Fibroblast of lung (primary cell): Measurements from ENCODE around the gene MEI1. TPM values are rescaled to one million over a fixed set of nuclear protein-coding genes. Genes with fewer than 3 reads are reported as not detected.

Experiments
- DNase-seq, 2 donors: peaks; one replicate each; pipeline versions ENCODE4 v3.0.0 to v3.0.0-alpha.2; 2010; ENCODE audit warnings: low read depth in 2 of 2
- H2AFZ ChIP-seq: 2 replicates; pipeline ENCODE4 v1.5.1; 2012; ENCODE audit warnings: low read length, control low read depth, inconsistent platforms
- H3K27ac ChIP-seq: 2 replicates; pipeline ENCODE4 v1.5.1; 2011; ENCODE audit warnings: low read length, control low read depth; ENCODE audit not compliant: insufficient read depth
- H3K27me3 ChIP-seq: 2 replicates; pipeline ENCODE4 v1.5.1; 2011; ENCODE audit warnings: mild to moderate bottlenecking, low read length; ENCODE audit not compliant: control insufficient read depth, insufficient read depth
- H3K36me3 ChIP-seq: 2 replicates; pipeline ENCODE4 v1.5.1; 2011; ENCODE audit warnings: low read length; ENCODE audit not compliant: control insufficient read depth, insufficient read depth
- H3K4me1 ChIP-seq: 2 replicates; pipeline ENCODE4 v1.5.1; 2011; ENCODE audit warnings: low read length; ENCODE audit not compliant: control insufficient read depth, insufficient read depth; ENCODE audit errors: extremely low read depth
- H3K4me2 ChIP-seq: 2 replicates; pipeline ENCODE4 v1.5.1; 2011; ENCODE audit warnings: low read length, control low read depth; ENCODE audit not compliant: insufficient read depth; ENCODE audit errors: extremely low read depth
- H3K4me3 ChIP-seq, 4 experiments: fragments of 200-600 bp in 1 of 4; sonication (generic) in 1 of 4; replicated peaks in 1 of 4; 2 replicates each; pipeline ENCODE4 v1.5.1; 2011 to 2016; ENCODE audit warnings: low read length in 4 of 4, low read depth in 3 of 4, mild to moderate bottlenecking in 3 of 4, control low read depth in 2 of 4, inconsistent platforms in 1 of 4, mixed read lengths in 1 of 4; ENCODE audit not compliant: insufficient read depth in 1 of 4; ENCODE audit errors: control extremely low read depth in 1 of 4
- H3K79me2 ChIP-seq: 2 replicates; pipeline ENCODE4 v1.5.1; 2012; ENCODE audit warnings: mild to moderate bottlenecking, low read length, inconsistent platforms; ENCODE audit not compliant: control insufficient read depth, insufficient read depth
- H3K9ac ChIP-seq: 2 replicates; pipeline ENCODE4 v1.5.1; 2011; ENCODE audit warnings: mild to moderate bottlenecking, low read length, control low read depth; ENCODE audit not compliant: insufficient read depth
- H3K9me3 ChIP-seq: 2 replicates; pipeline ENCODE4 v1.5.1; 2012; ENCODE audit warnings: low read depth, low read length; ENCODE audit not compliant: control insufficient read depth, insufficient read depth
- H4K20me1 ChIP-seq: 2 replicates; pipeline ENCODE4 v1.5.1; 2011; ENCODE audit warnings: low read length; ENCODE audit not compliant: control insufficient read depth, insufficient read depth; ENCODE audit errors: extremely low read depth
- CTCF ChIP-seq, 2 donors: IDR thresholded peaks in 1 of 2; conservative IDR thresholded peaks in 1 of 2; 1 replicate in 1 of 2; 2 replicates in 1 of 2; pipeline ENCODE4 v1.5.1; 2011 to 2012; ENCODE audit warnings: low read length in 2 of 2, control low read depth in 1 of 2, inconsistent platforms in 1 of 2, low read depth in 1 of 2, mild to moderate bottlenecking in 1 of 2
- EZH2 ChIP-seq: IDR thresholded peaks from 2 replicates; pipeline ENCODE4 v1.5.1; 2012; ENCODE audit warnings: low read length, control low read depth, mild to moderate bottlenecking; ENCODE audit errors: missing control alignments
- polyA plus RNA-seq, 2 donors: library from polyadenylated mRNA; depleted of rRNA in 1 of 2; stranded (reverse) in 1 of 2; unstranded in 1 of 2; fragments of >200 nt; gene quantifications; 2 replicates each; pipeline ENCODE4 v1.2.1, GENCODE V29; 2011 to 2012; ENCODE audit warnings: missing spikeins in 1 of 2
- total RNA-seq: library from RNA; depleted of rRNA; stranded (reverse); fragments of >200 nt; gene quantifications from 2 replicates; pipeline ENCODE4 v1.2.1, GENCODE V29; 2014

MEI1 gene
- total and polyA plus RNA-seq, 2 donors (not counting 1 experiment from before 2014, with no cell fraction given) = 0.33 to 4.3 TPM

GRCh38 chr22:41826021-41826420, 126.7 kb downstream of the MEI1 start:
- H3K4me3 ChIP-seq = no peak overlapping the region
- H3K79me2 ChIP-seq = no peaks in the 10 kb centered on the region
- no peak for DNase-seq
- no peak overlapping the region for H3K27ac ChIP-seq
- TF ChIP-seq EZH2 (no peak), CTCF (conservative IDR thresholded peaks at IDR 0.05 in 1 of 2, IDR thresholded peaks at IDR 0.05 in 1 of 2; ENCODE audit: low read depth in 1 of 2, low read length in 2 of 2) (no peak)
- H2AFZ ChIP-seq = no peak overlapping the region
- H3K27me3 ChIP-seq = no peaks in the 10 kb centered on the region
- H3K4me1 ChIP-seq = peaks cover 4% of the 10 kb centered on the region
- no peaks in the 10 kb centered on the region for H4K20me1 ChIP-seq
- no peak overlapping the region for H3K9ac ChIP-seq
- no peak overlapping the region for H3K4me2 ChIP-seq
- no peaks in the 10 kb centered on the region for H3K36me3 ChIP-seq
- no peaks in the 10 kb centered on the region for H3K9me3 ChIP-seq

GRCh38 chr22:41826430-41827383, 127.4 kb downstream of the MEI1 start:
- H3K27me3 ChIP-seq = no peaks in the 10 kb centered on the region
- no peak overlapping the region for H3K9ac ChIP-seq
- no peak overlapping the region for H2AFZ ChIP-seq
- H3K36me3 ChIP-seq = no peaks in the 10 kb centered on the region
- no peaks in the 10 kb centered on the region for H3K79me2 ChIP-seq
- peak in 1 of 2 donors; percentile 37 for DNase-seq
- no peaks in the 10 kb centered on the region for H3K9me3 ChIP-seq
- H3K4me1 ChIP-seq = peaks cover 4% of the 10 kb centered on the region
- no peak overlapping the region for H3K27ac ChIP-seq
- no peak overlapping the region for H3K4me3 ChIP-seq
- no peaks in the 10 kb centered on the region for H4K20me1 ChIP-seq
- H3K4me2 ChIP-seq = no peak overlapping the region
- no peak for TF ChIP-seq EZH2
- no peak for TF ChIP-seq CTCF (conservative IDR thresholded peaks at IDR 0.05 in 1 of 2, IDR thresholded peaks at IDR 0.05 in 1 of 2; ENCODE audit: low read depth in 1 of 2, low read length in 2 of 2)

DNA sequence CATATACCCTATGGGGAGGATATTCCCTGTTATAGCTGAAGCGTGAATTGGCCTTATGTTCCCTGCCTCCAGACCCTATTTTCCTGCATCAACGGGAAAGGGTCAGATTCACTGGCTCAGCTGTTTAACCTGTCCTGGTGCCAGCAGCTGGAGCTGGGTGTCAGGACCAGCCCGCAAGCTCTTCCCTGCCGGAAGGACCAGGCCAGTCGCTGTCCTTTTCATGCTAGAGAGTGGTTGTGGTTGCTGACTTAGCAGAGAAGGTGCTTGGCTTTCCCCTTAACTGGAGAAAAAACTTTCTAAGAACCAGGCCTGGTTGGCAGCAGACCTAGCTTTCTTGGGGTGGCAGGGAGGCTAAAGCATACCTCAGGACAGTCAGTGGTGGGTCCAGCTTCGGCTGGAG, 128.4 kb downstream of the MEI1 start:
- peaks cover 6% of the 10 kb centered on the region for H3K4me1 ChIP-seq
- TF ChIP-seq EZH2 (no peak), CTCF (conservative IDR thresholded peaks at IDR 0.05 in 1 of 2, IDR thresholded peaks at IDR 0.05 in 1 of 2; ENCODE audit: low read depth in 1 of 2, low read length in 2 of 2) (no peak)
- no peaks in the 10 kb centered on the region for H3K27me3 ChIP-seq
- no peak overlapping the region for H2AFZ ChIP-seq
- H3K9me3 ChIP-seq = no peaks in the 10 kb centered on the region
- H4K20me1 ChIP-seq = no peaks in the 10 kb centered on the region
- H3K27ac ChIP-seq = no peak overlapping the region
- H3K4me3 ChIP-seq = no peak overlapping the region
- H3K79me2 ChIP-seq = no peaks in the 10 kb centered on the region
- peak in 1 of 2 donors; percentile 17 for DNase-seq
- no peak overlapping the region for H3K4me2 ChIP-seq
- H3K36me3 ChIP-seq = no peaks in the 10 kb centered on the region
- no peak overlapping the region for H3K9ac ChIP-seq
